ENCODE results near the gene SLC5A11.

DNA sequence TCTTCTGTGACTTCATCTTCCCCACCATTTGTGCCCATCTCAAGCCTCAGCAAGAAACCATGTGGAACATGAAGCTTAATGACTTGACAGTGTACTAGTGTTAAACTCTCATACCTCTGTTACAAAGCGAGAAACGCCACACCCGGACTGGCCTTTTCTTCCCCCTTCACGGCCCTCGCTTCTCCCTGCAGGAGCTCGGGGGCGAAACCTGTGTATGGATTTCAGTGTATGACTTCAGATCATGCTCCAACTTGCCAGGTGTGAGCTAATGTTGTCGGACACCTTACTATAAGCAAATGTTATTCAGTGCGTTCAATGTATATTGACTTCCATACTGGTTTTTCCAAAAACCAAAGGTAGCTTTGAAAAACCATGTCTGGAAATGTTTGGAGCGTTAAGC, 20.1 kb upstream of the SLC5A11 start:
- TF ChIP-seq CTCF (conservative IDR thresholded peaks at IDR 0.05; ENCODE audit: low read depth, low read length) (no peak), EZH2 (IDR thresholded peaks at IDR 0.05; ENCODE audit: borderline replicate concordance, low read depth, low read length, poor library complexity, severe bottlenecking) (no peak)
